ENCODE results near the gene MRPS7. TPM values are rescaled to one million over a fixed set of nuclear protein-coding genes. Genes with fewer than 3 reads are reported as not detected.
"Not testable (repeated sequence)": the region's sequence is repeated elsewhere in the genome, so short reads cannot be mapped to it uniquely, and the experiment has no call there.

MRPS7 gene
- total and polyA plus RNA-seq, 2 donors (not counting 1 experiment from before 2014, with no cell fraction given) = 44.2 to 51.5 TPM

DNA sequence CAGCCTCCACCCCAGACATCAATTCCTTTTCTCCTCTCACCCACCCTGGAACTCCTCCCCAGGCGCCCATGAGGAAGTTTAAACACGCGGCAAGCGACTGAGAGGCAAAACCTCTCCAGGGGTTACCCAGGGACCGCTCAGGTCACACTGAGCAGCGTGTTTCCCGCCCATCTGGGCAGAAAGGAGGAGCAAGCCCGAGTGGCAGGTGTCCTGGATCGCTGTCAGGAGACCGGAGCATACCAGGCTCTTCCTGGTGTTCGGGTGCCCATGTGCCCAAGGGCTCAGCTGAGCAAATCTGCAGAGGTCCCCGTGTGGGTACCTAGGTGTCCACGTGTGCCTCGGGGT, 27.1 kb downstream of the MRPS7 start:
- DNase-seq (ENCODE audit: low read depth in 2 of 2) = no peak
- Histone ChIP-seq H3K4me3 (replicated peaks in 1 of 4; ENCODE audit: control extremely low read depth in 1 of 4, insufficient read depth in 1 of 4, low read depth in 3 of 4, low read length in 4 of 4) (peak overlapping the region; percentile 83 to 97 (median 92)), H3K9ac (ENCODE audit: insufficient read depth, low read length) (peak overlapping the region; percentile 78), H4K20me1 (ENCODE audit: control insufficient read depth, extremely low read depth, insufficient read depth, low read length) (no peaks in the 10 kb centered on the region), H2AFZ (ENCODE audit: low read length) (peak overlapping the region; percentile 96), H3K4me1 (ENCODE audit: control insufficient read depth, extremely low read depth, insufficient read depth, low read length) (no peaks in the 10 kb centered on the region), H3K36me3 (ENCODE audit: control insufficient read depth, insufficient read depth, low read length) (peaks cover 4% of the 10 kb centered on the region), H3K27me3 (ENCODE audit: control insufficient read depth, insufficient read depth, low read length) (no peaks in the 10 kb centered on the region), H3K4me2 (ENCODE audit: extremely low read depth, insufficient read depth, low read length) (peak overlapping the region; percentile 96), H3K9me3 (ENCODE audit: control insufficient read depth, insufficient read depth, low read depth, low read length) (no peaks in the 10 kb centered on the region), H3K27ac (ENCODE audit: insufficient read depth, low read length) (peak overlapping the region; percentile 69), H3K79me2 (ENCODE audit: control insufficient read depth, insufficient read depth, low read length) (no peaks in the 10 kb centered on the region)
- TF ChIP-seq EZH2 (IDR thresholded peaks at IDR 0.05; ENCODE audit: low read length, missing control alignments) = no peak
- TF ChIP-seq, protein P1, sequence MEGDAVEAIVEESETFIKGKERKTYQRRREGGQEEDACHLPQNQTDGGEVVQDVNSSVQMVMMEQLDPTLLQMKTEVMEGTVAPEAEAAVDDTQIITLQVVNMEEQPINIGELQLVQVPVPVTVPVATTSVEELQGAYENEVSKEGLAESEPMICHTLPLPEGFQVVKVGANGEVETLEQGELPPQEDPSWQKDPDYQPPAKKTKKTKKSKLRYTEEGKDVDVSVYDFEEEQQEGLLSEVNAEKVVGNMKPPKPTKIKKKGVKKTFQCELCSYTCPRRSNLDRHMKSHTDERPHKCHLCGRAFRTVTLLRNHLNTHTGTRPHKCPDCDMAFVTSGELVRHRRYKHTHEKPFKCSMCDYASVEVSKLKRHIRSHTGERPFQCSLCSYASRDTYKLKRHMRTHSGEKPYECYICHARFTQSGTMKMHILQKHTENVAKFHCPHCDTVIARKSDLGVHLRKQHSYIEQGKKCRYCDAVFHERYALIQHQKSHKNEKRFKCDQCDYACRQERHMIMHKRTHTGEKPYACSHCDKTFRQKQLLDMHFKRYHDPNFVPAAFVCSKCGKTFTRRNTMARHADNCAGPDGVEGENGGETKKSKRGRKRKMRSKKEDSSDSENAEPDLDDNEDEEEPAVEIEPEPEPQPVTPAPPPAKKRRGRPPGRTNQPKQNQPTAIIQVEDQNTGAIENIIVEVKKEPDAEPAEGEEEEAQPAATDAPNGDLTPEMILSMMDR (conservative IDR thresholded peaks at IDR 0.05 in 1 of 2, IDR thresholded peaks at IDR 0.05 in 1 of 2; ENCODE audit: low read depth in 1 of 2, low read length in 2 of 2) = no peak

GRCh38 chr17:75289115-75289831, 27.6 kb downstream of the MRPS7 start, which contains the start of gene SLC25A19:
SLC25A19 (minus strand) TSS chr17:75289433; CDS start chr17:75286764, 2,669 bp downstream.
- Histone ChIP-seq H3K27me3 (ENCODE audit: control insufficient read depth, insufficient read depth, low read length) (no peaks in the 10 kb centered on the region), H2AFZ (ENCODE audit: low read length) (peak within 1 kb of the TSS; percentile 96), H3K36me3 (ENCODE audit: control insufficient read depth, insufficient read depth, low read length) (peaks cover 4% of the 10 kb centered on the region), H3K4me1 (ENCODE audit: control insufficient read depth, extremely low read depth, insufficient read depth, low read length) (no peaks in the 10 kb centered on the region), H4K20me1 (ENCODE audit: control insufficient read depth, extremely low read depth, insufficient read depth, low read length) (no peaks in the 10 kb centered on the region), H3K4me2 (ENCODE audit: extremely low read depth, insufficient read depth, low read length) (peak within 1 kb of the TSS; percentile 96), H3K9me3 (ENCODE audit: control insufficient read depth, insufficient read depth, low read depth, low read length) (no peaks in the 10 kb centered on the region), H3K79me2 (ENCODE audit: control insufficient read depth, insufficient read depth, low read length) (no peaks in the 10 kb centered on the region), H3K9ac (ENCODE audit: insufficient read depth, low read length) (peak within 1 kb of the TSS; percentile 81), H3K4me3 (replicated peaks in 1 of 4; ENCODE audit: control extremely low read depth in 1 of 4, insufficient read depth in 1 of 4, low read depth in 3 of 4, low read length in 4 of 4) (peak within 1 kb of the TSS; percentile 83 to 97 (median 92)), H3K27ac (ENCODE audit: insufficient read depth, low read length) (peak within 1 kb of the TSS; percentile 96)
- peak; percentile 98 to 99 for DNase-seq (ENCODE audit: low read depth in 2 of 2)
- TF ChIP-seq, protein P1 (conservative IDR thresholded peaks at IDR 0.05 in 1 of 2, IDR thresholded peaks at IDR 0.05 in 1 of 2; ENCODE audit: low read depth in 1 of 2, low read length in 2 of 2) = peak; percentile 3 to 20
- TF ChIP-seq EZH2 (IDR thresholded peaks at IDR 0.05; ENCODE audit: low read length, missing control alignments) = no peak

GRCh38 chr17:75289832-75290337, 28.2 kb downstream of the MRPS7 start:
- TF ChIP-seq, protein P1 (conservative IDR thresholded peaks at IDR 0.05 in 1 of 2, IDR thresholded peaks at IDR 0.05 in 1 of 2; ENCODE audit: low read depth in 1 of 2, low read length in 2 of 2) = peak in 1 of 2 donors; percentile 25
- no peak for TF ChIP-seq EZH2 (IDR thresholded peaks at IDR 0.05; ENCODE audit: low read length, missing control alignments)

GRCh38 chr17:75292810-75293448, 31.2 kb downstream of the MRPS7 start:
- H3K9ac ChIP-seq (ENCODE audit: insufficient read depth, low read length); H2AFZ ChIP-seq (ENCODE audit: low read length); H3K36me3 ChIP-seq (ENCODE audit: control insufficient read depth, insufficient read depth, low read length); H3K4me3 ChIP-seq (replicated peaks in 1 of 4; ENCODE audit: control extremely low read depth in 1 of 4, insufficient read depth in 1 of 4, low read depth in 3 of 4, low read length in 4 of 4); H3K9me3 ChIP-seq (ENCODE audit: control insufficient read depth, insufficient read depth, low read depth, low read length); H3K27ac ChIP-seq (ENCODE audit: insufficient read depth, low read length); H3K27me3 ChIP-seq (ENCODE audit: control insufficient read depth, insufficient read depth, low read length); H4K20me1 ChIP-seq (ENCODE audit: control insufficient read depth, extremely low read depth, insufficient read depth, low read length); DNase-seq (ENCODE audit: low read depth in 2 of 2); H3K79me2 ChIP-seq (ENCODE audit: control insufficient read depth, insufficient read depth, low read length); H3K4me2 ChIP-seq (ENCODE audit: extremely low read depth, insufficient read depth, low read length); H3K4me1 ChIP-seq (ENCODE audit: control insufficient read depth, extremely low read depth, insufficient read depth, low read length): not testable (repeated sequence)

More at GRCh38 chr17:75289832-75290337, 28.2 kb downstream of the MRPS7 start:
- H3K36me3 ChIP-seq (ENCODE audit: control insufficient read depth, insufficient read depth, low read length) = peaks cover 4% of the 10 kb centered on the region
- peak; percentile 33 to 82 for DNase-seq (ENCODE audit: low read depth in 2 of 2)
- no peaks in the 10 kb centered on the region for H4K20me1 ChIP-seq (ENCODE audit: control insufficient read depth, extremely low read depth, insufficient read depth, low read length)
- H2AFZ ChIP-seq (ENCODE audit: low read length) = peak overlapping the region; percentile 89
- H3K4me2 ChIP-seq (ENCODE audit: extremely low read depth, insufficient read depth, low read length) = peak overlapping the region; percentile 81
- H3K27ac ChIP-seq (ENCODE audit: insufficient read depth, low read length) = peak overlapping the region; percentile 96
- H3K4me3 ChIP-seq (replicated peaks in 1 of 4; ENCODE audit: control extremely low read depth in 1 of 4, insufficient read depth in 1 of 4, low read depth in 3 of 4, low read length in 4 of 4) = peak overlapping the region; percentile 69 to 89 (median 78)
- no peaks in the 10 kb centered on the region for H3K4me1 ChIP-seq (ENCODE audit: control insufficient read depth, extremely low read depth, insufficient read depth, low read length)
- H3K79me2 ChIP-seq (ENCODE audit: control insufficient read depth, insufficient read depth, low read length) = no peaks in the 10 kb centered on the region
- H3K9ac ChIP-seq (ENCODE audit: insufficient read depth, low read length) = peak overlapping the region; percentile 81
- no peaks in the 10 kb centered on the region for H3K27me3 ChIP-seq (ENCODE audit: control insufficient read depth, insufficient read depth, low read length)
- no peaks in the 10 kb centered on the region for H3K9me3 ChIP-seq (ENCODE audit: control insufficient read depth, insufficient read depth, low read depth, low read length)

Data from fibroblast of lung (primary cell).